H9 (cell line): ENCODE results near the gene NOC3L. TPM values are rescaled to one million over a fixed set of nuclear protein-coding genes. Genes with fewer than 3 reads are reported as not detected.

Experiments used
- DNase-seq: peaks from one replicate; pipeline ENCODE4 v3.0.0-alpha.2; 2017
- H2AFZ ChIP-seq: one replicate; pipeline ENCODE4 v1.6.1; 2013; ENCODE audit warnings: mild to moderate bottlenecking, low read length, control low read depth, moderate library complexity
- H2AK5ac ChIP-seq: 2 replicates; pipeline ENCODE4 v1.6.1; 2013; ENCODE audit warnings: low read length, control low read depth, mixed read lengths; ENCODE audit not compliant: insufficient read length
- H2BK120ac ChIP-seq: one replicate; pipeline ENCODE4 v1.6.1; 2013; ENCODE audit warnings: low read depth, mild to moderate bottlenecking, low read length, control low read depth, inconsistent platforms; ENCODE audit not compliant: poor library complexity, severe bottlenecking
- H2BK12ac ChIP-seq: 2 replicates; pipeline ENCODE4 v1.6.1; 2013; ENCODE audit warnings: low read length, control low read depth, mixed read lengths, low read depth; ENCODE audit not compliant: insufficient read length
- H2BK15ac ChIP-seq: 2 replicates; pipeline ENCODE4 v1.6.1; 2013; ENCODE audit warnings: low read depth, low read length, control low read depth
- H2BK20ac ChIP-seq: one replicate; pipeline ENCODE4 v1.6.1; 2013; ENCODE audit warnings: low read depth, mild to moderate bottlenecking, low read length, control low read depth, inconsistent platforms; ENCODE audit not compliant: poor library complexity, severe bottlenecking
- H2BK5ac ChIP-seq: 2 replicates; pipeline ENCODE4 v1.6.1; 2013; ENCODE audit warnings: low read length, control low read depth, mixed read lengths; ENCODE audit not compliant: insufficient read length
- H3K14ac ChIP-seq: 2 replicates; pipeline ENCODE4 v1.6.1; 2013; ENCODE audit warnings: low read length, control low read depth; ENCODE audit not compliant: insufficient read depth
- H3K18ac ChIP-seq: 2 replicates; pipeline ENCODE4 v1.6.1; 2013; ENCODE audit warnings: low read depth, mild to moderate bottlenecking, mixed read lengths, low read length, control low read depth; ENCODE audit not compliant: insufficient read length
- H3K23ac ChIP-seq: 2 replicates; pipeline ENCODE4 v1.6.1; 2013; ENCODE audit warnings: low read length, control low read depth, mixed read lengths, low read depth; ENCODE audit not compliant: insufficient read length
- H3K23me2 ChIP-seq: 2 replicates; pipeline ENCODE4 v1.6.1; 2013; ENCODE audit warnings: low read depth, mild to moderate bottlenecking, mixed read lengths, low read length, control low read depth; ENCODE audit not compliant: insufficient read length, poor library complexity, severe bottlenecking
- H3K27ac ChIP-seq: 2 replicates; pipeline ENCODE4 v1.5.1; 2013; ENCODE audit warnings: low read length, control low read depth, mixed read lengths, low read depth; ENCODE audit not compliant: insufficient read length
- H3K27me3 ChIP-seq: 2 replicates; pipeline ENCODE4 v1.6.1; 2013; ENCODE audit warnings: low read length, control low read depth, inconsistent platforms; ENCODE audit not compliant: insufficient read depth
- H3K4ac ChIP-seq: 2 replicates; pipeline ENCODE4 v1.6.1; 2013; ENCODE audit warnings: low read depth, mild to moderate bottlenecking, control low read depth, inconsistent platforms, low read length, moderate library complexity
- H3K4me1 ChIP-seq: 2 replicates; pipeline ENCODE4 v1.6.1; 2013; ENCODE audit warnings: low read length, control low read depth, inconsistent platforms; ENCODE audit not compliant: insufficient read depth
- H3K4me2 ChIP-seq: 2 replicates; pipeline ENCODE4 v1.6.1; 2013; ENCODE audit warnings: low read length, control low read depth, mixed read lengths; ENCODE audit not compliant: insufficient read length, insufficient read depth
- H3K56ac ChIP-seq: 2 replicates; pipeline ENCODE4 v1.6.1; 2013; ENCODE audit warnings: low read depth, mild to moderate bottlenecking, mixed read lengths, low read length, control low read depth; ENCODE audit not compliant: insufficient read length
- H3K79me1 ChIP-seq: 2 replicates; pipeline ENCODE4 v1.6.1; 2013; ENCODE audit warnings: low read depth, mild to moderate bottlenecking, moderate library complexity, low read length, control low read depth, inconsistent platforms; ENCODE audit not compliant: insufficient read depth, poor library complexity, severe bottlenecking
- H3K79me2 ChIP-seq: 2 replicates; pipeline ENCODE4 v1.6.1; 2013; ENCODE audit warnings: low read length, control low read depth, inconsistent platforms; ENCODE audit not compliant: insufficient read depth
- H3K9ac ChIP-seq: 2 replicates; pipeline ENCODE4 v1.6.1; 2013; ENCODE audit warnings: low read length, control low read depth, mixed read lengths; ENCODE audit not compliant: insufficient read length; ENCODE audit errors: extremely low read depth
- H3K9me3 ChIP-seq: one replicate; pipeline ENCODE4 v1.6.1; 2013; ENCODE audit warnings: low read depth, low read length, inconsistent platforms; ENCODE audit not compliant: control insufficient read depth
- H3T11ph ChIP-seq: one replicate; pipeline ENCODE4 v1.6.1; 2013; ENCODE audit warnings: mild to moderate bottlenecking, low read length, control low read depth, inconsistent platforms
- H4K20me1 ChIP-seq: one replicate; pipeline ENCODE4 v1.6.1; 2013; ENCODE audit not compliant: control insufficient read depth, insufficient read length, insufficient read depth
- H4K5ac ChIP-seq: 2 replicates; pipeline ENCODE4 v1.6.1; 2013; ENCODE audit warnings: low read depth, mild to moderate bottlenecking, mixed read lengths, low read length, control low read depth; ENCODE audit not compliant: insufficient read length
- H4K8ac ChIP-seq: replicated peaks from 2 replicates; pipeline ENCODE4 v1.6.1; 2013; ENCODE audit warnings: low read length, control low read depth, mixed read lengths, low read depth; ENCODE audit not compliant: insufficient read length
- H4K91ac ChIP-seq: 2 replicates; pipeline ENCODE4 v1.6.1; 2013; ENCODE audit warnings: low read depth, mild to moderate bottlenecking, moderate library complexity, mixed read lengths, low read length, control low read depth; ENCODE audit not compliant: insufficient read length
- H3K27ac Mint-ChIP-seq, 3 experiments: 2 replicates in 2 of 3; 3 replicates in 1 of 3; pipeline ENCODE4 v1.8.0; 2020 to 2021; ENCODE audit warnings: mixed read lengths in 3 of 3, mild to moderate bottlenecking in 1 of 3, moderate library complexity in 1 of 3
- H3K27me3 Mint-ChIP-seq: 2 replicates; pipeline ENCODE4 v1.8.0; 2021; ENCODE audit warnings: low read depth, mild to moderate bottlenecking, moderate library complexity, mixed read lengths
- H3K36me3 Mint-ChIP-seq, 3 experiments: 2 replicates in 2 of 3; 3 replicates in 1 of 3; pipeline ENCODE4 v1.8.0; 2020 to 2021; ENCODE audit warnings: low read depth in 3 of 3, mixed read lengths in 3 of 3; ENCODE audit not compliant: insufficient read depth in 1 of 3
- H3K4me1 Mint-ChIP-seq, 2 experiments: 2 replicates each; pipeline ENCODE4 v1.8.0; 2020; ENCODE audit warnings: mixed read lengths in 2 of 2
- H3K4me3 Mint-ChIP-seq, 2 experiments: 2 replicates in 1 of 2; 3 replicates in 1 of 2; pipeline ENCODE4 v1.8.0; 2020 to 2021; ENCODE audit warnings: mild to moderate bottlenecking in 2 of 2, mixed read lengths in 2 of 2, moderate library complexity in 1 of 2
- H3K9me3 Mint-ChIP-seq, 2 experiments: 2 replicates in 1 of 2; 3 replicates in 1 of 2; pipeline ENCODE4 v1.8.0; 2020; ENCODE audit warnings: mild to moderate bottlenecking in 2 of 2, mixed read lengths in 2 of 2, moderate library complexity in 1 of 2
- WGBS: extraction: QIAGEN DNeasy Blood & Tissue Kit; methylation state at CpG from one replicate; pipeline ENCODE4 v1.1.7; 2013; ENCODE audit warnings: missing lambda C conversion rate, low lambda C conversion rate, mixed read lengths; ENCODE audit not compliant: insufficient read length; ENCODE audit errors: extremely low coverage; 5-methylcytosine and 5-hydroxymethylcytosine counted together
- total RNA-seq: library from RNA; stranded (reverse); gene quantifications from 2 replicates; pipeline ENCODE4 v1.2.1, GENCODE V29; 2021
- TF ChIP-seq, protein P1 (sequence below): fragments of 200-600 bp; sonication (generic); conservative IDR thresholded peaks from 3 replicates; pipeline ENCODE4 v1.8.0; 2021; ENCODE audit warnings: antibody characterized with exemption, mild to moderate bottlenecking

The NOC3L gene
- total RNA-seq, 1 experiment from 2014 or later = 35.8 TPM

DNA sequence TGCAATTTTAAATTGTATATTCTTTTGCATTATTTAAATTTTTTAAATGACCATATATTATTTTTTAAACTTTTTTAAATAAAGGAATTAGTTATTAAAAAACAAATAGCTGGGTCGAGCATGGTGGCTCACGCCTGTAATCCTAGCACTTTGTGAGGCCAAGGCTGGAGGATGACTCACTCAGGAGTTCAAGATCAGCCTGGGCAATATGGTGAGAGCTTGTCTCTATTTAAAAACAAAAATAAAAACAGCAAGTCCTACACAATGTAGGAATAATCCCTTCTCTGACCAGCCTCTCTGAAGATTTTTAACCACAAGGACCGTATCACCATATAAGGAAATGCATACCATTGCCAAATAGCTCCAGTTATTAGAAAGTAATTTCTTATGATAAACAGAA lies 19.6 kb downstream of the NOC3L start:
- H2AK5ac ChIP-seq = no peak overlapping the region
- Mint-ChIP-seq H3K4me1 (no peaks in the 10 kb centered on the region), H3K36me3 (peaks cover 17 to 76% (median 76%) of the 10 kb centered on the region in 3 experiments; a peak in 6 of 7 replicates), H3K9me3 (no peaks in the 10 kb centered on the region), H3K27ac (no peak overlapping the region), H3K27me3 (no peaks in the 10 kb centered on the region), H3K4me3 (no peak overlapping the region)
- H3K4ac ChIP-seq = no peak overlapping the region
- H2BK120ac ChIP-seq = no peak overlapping the region
- no peak overlapping the region for H2BK15ac ChIP-seq
- no peak overlapping the region for H2BK12ac ChIP-seq
- H2BK20ac ChIP-seq = no peak overlapping the region
- TF ChIP-seq, protein P1, sequence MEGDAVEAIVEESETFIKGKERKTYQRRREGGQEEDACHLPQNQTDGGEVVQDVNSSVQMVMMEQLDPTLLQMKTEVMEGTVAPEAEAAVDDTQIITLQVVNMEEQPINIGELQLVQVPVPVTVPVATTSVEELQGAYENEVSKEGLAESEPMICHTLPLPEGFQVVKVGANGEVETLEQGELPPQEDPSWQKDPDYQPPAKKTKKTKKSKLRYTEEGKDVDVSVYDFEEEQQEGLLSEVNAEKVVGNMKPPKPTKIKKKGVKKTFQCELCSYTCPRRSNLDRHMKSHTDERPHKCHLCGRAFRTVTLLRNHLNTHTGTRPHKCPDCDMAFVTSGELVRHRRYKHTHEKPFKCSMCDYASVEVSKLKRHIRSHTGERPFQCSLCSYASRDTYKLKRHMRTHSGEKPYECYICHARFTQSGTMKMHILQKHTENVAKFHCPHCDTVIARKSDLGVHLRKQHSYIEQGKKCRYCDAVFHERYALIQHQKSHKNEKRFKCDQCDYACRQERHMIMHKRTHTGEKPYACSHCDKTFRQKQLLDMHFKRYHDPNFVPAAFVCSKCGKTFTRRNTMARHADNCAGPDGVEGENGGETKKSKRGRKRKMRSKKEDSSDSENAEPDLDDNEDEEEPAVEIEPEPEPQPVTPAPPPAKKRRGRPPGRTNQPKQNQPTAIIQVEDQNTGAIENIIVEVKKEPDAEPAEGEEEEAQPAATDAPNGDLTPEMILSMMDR = no peak
- H2BK5ac ChIP-seq = no peak overlapping the region
- no peaks in the 10 kb centered on the region for H3K79me2 ChIP-seq
- H2AFZ ChIP-seq = no peak overlapping the region
- H3K56ac ChIP-seq = no peak overlapping the region
- no peak overlapping the region for H3K9ac ChIP-seq
- DNase-seq = no peak
- H3K18ac ChIP-seq = no peak overlapping the region
- no peak overlapping the region for H3K27ac ChIP-seq
- H3K9me3 ChIP-seq = no peaks in the 10 kb centered on the region
- H4K91ac ChIP-seq = no peak overlapping the region
- H3K79me1 ChIP-seq = no peaks in the 10 kb centered on the region
- no CpG with 5 or more reads among the region's 3 CpGs for WGBS
- H3K4me1 ChIP-seq = no peaks in the 10 kb centered on the region
- H4K20me1 ChIP-seq = no peaks in the 10 kb centered on the region
- H3K14ac ChIP-seq = no peak overlapping the region
- H4K5ac ChIP-seq = no peak overlapping the region
- H3K27me3 ChIP-seq = no peaks in the 10 kb centered on the region
- H3K23ac ChIP-seq = no peak overlapping the region
- H3K23me2 ChIP-seq = no peaks in the 10 kb centered on the region
- H3K4me2 ChIP-seq = no peak overlapping the region
- no peak overlapping the region for H4K8ac ChIP-seq
- H3T11ph ChIP-seq = no peak overlapping the region
